ENCODE measurements around the gene PF4V1. TPM values are rescaled to one million over a fixed set of nuclear protein-coding genes. Genes with fewer than 3 reads are reported as not detected.

PF4V1 gene
- polyA plus RNA-seq, 1 experiment = 0.20 TPM

GRCh38 chr4:73844345-73844744 lies 8.8 kb upstream of the PF4V1 start:
- Histone ChIP-seq H3K9me3 (ENCODE audit: control insufficient read depth, insufficient read depth, low read length) (no peaks in the 10 kb centered on the region), H3K4me3 (ENCODE audit: low read depth, low read length) (no peak overlapping the region), H3K27me3 (ENCODE audit: control insufficient read depth, insufficient read depth, low read length) (no peaks in the 10 kb centered on the region), H3K27ac (ENCODE audit: low read depth, low read length) (no peak overlapping the region)
- ChIA-PET CTCF (interaction anchor here (0.9 kb wide), 1 partner anchor 290 kb away, joined by 3 read pairs; no protein-coding TSS in a partner anchor), POLR2A (interaction anchor here (1.3 kb wide), 1 partner anchor 15 kb away, joined by 3 read pairs; no protein-coding TSS in a partner anchor)
- no peak for TF ChIP-seq CTCF (IDR thresholded peaks at IDR 0.05; ENCODE audit: low read depth, low read length)
- no peak for DNase-seq (ENCODE audit: low read depth, low spot score)

- ChIA-PET CTCF (no interaction called here), POLR2A (interaction anchor here (1.3 kb wide), 1 partner anchor 15 kb away, joined by 3 read pairs; no protein-coding TSS in a partner anchor)
These were observed 8.3 kb upstream of the PF4V1 start for GRCh38 chr4:73844806-73845205.

GRCh38 chr4:73847526-73848182 lies 5.4 kb upstream of the PF4V1 start:
- no peaks in the 10 kb centered on the region for H3K9me3 ChIP-seq (ENCODE audit: control insufficient read depth, insufficient read depth, low read length)
- H3K27ac ChIP-seq (ENCODE audit: low read depth, low read length) = no peak overlapping the region
- H3K27me3 ChIP-seq (ENCODE audit: control insufficient read depth, insufficient read depth, low read length) = no peaks in the 10 kb centered on the region
- TF ChIP-seq CTCF (IDR thresholded peaks at IDR 0.05; ENCODE audit: low read depth, low read length) = no peak
- no peak overlapping the region for H3K4me3 ChIP-seq (ENCODE audit: low read depth, low read length)
- DNase-seq (ENCODE audit: low read depth, low spot score) = no peak
- POLR2A ChIA-PET = no interaction called here
- CTCF ChIA-PET = no interaction called here

More at GRCh38 chr4:73844806-73845205, 8.3 kb upstream of the PF4V1 start:
- TF ChIP-seq CTCF (IDR thresholded peaks at IDR 0.05; ENCODE audit: low read depth, low read length) = no peak
- no peak for DNase-seq (ENCODE audit: low read depth, low spot score)
- H3K27ac ChIP-seq (ENCODE audit: low read depth, low read length) = no peak overlapping the region
- no peaks in the 10 kb centered on the region for H3K9me3 ChIP-seq (ENCODE audit: control insufficient read depth, insufficient read depth, low read length)
- H3K4me3 ChIP-seq (ENCODE audit: low read depth, low read length) = no peak overlapping the region
- no peaks in the 10 kb centered on the region for H3K27me3 ChIP-seq (ENCODE audit: control insufficient read depth, insufficient read depth, low read length)

- Histone ChIP-seq H3K9me3 (ENCODE audit: control insufficient read depth, insufficient read depth, low read length) (no peaks in the 10 kb centered on the region), H3K4me3 (ENCODE audit: low read depth, low read length) (no peak overlapping the region), H3K27me3 (ENCODE audit: control insufficient read depth, insufficient read depth, low read length) (no peaks in the 10 kb centered on the region), H3K27ac (ENCODE audit: low read depth, low read length) (no peak overlapping the region)
- DNase-seq (ENCODE audit: low read depth, low spot score) = no peak
- TF ChIP-seq CTCF (IDR thresholded peaks at IDR 0.05; ENCODE audit: low read depth, low read length) = no peak
- ChIA-PET POLR2A (no interaction called here), CTCF (no interaction called here)
These were observed 4.8 kb upstream of the PF4V1 start for GRCh38 chr4:73848183-73848777.

DNA sequence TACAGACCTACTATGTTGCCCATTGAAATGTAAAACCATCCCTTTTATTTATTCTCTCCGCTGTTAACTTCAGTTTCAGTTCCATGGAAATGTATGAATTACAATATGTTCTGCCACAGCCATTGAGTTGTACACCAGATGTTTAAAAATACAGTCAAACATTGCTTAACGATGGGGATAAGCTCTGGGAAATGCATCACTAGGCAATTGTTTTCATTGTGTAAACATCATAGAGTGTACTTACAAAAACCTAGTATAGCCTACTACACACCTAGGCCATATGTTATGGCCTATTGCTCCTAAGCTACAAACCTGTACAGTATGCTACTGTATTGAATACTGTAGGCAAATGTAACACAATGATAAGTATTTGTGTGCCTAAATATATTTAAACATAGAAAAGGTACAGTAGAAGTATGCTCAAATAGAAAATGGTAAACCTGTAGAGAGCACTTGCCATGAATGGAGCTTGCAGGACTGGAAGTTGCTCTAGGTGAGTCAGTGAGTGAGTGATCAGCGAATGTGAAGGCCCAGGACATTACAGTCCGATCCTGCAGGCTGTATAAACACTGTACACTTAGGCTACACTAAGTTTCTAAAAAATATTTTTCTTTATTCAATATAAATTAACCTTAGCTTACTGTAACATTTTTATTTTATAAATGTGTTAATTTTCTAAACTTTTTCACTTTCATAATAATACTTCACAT lies 2.7 kb upstream of the PF4V1 start:
- CTCF ChIA-PET = interaction anchor here (0.9 kb wide), 1 partner anchor 284 kb away, joined by 3 read pairs; no protein-coding TSS in a partner anchor
- POLR2A ChIA-PET = no interaction called here
- TF ChIP-seq CTCF (IDR thresholded peaks at IDR 0.05; ENCODE audit: low read depth, low read length) = no peak
- Histone ChIP-seq H3K9me3 (ENCODE audit: control insufficient read depth, insufficient read depth, low read length) (no peaks in the 10 kb centered on the region), H3K27me3 (ENCODE audit: control insufficient read depth, insufficient read depth, low read length) (no peaks in the 10 kb centered on the region), H3K27ac (ENCODE audit: low read depth, low read length) (no peak overlapping the region), H3K4me3 (ENCODE audit: low read depth, low read length) (no peak overlapping the region)
- no peak for DNase-seq (ENCODE audit: low read depth, low spot score)
